Astrocyte (in vitro differentiated cells and primary cell): Measurements from ENCODE around the gene CD320.
"Not testable (repeated sequence)": the region's sequence is repeated elsewhere in the genome, so short reads cannot be mapped to it uniquely, and the experiment has no call there.

Source experiments
- EZH2 ChIP-seq: IDR thresholded peaks from 2 replicates; pipeline ENCODE4 v1.6.1; 2012; ENCODE audit warnings: mild to moderate bottlenecking, low read length, inconsistent platforms; ENCODE audit not compliant: insufficient read depth
- TF ChIP-seq, protein P1 (sequence below): IDR thresholded peaks from 2 replicates; pipeline ENCODE4 v1.5.1; 2011; ENCODE audit warnings: low read depth, mild to moderate bottlenecking, inconsistent platforms, low read length, moderate library complexity; ENCODE audit not compliant: insufficient read depth

DNA sequence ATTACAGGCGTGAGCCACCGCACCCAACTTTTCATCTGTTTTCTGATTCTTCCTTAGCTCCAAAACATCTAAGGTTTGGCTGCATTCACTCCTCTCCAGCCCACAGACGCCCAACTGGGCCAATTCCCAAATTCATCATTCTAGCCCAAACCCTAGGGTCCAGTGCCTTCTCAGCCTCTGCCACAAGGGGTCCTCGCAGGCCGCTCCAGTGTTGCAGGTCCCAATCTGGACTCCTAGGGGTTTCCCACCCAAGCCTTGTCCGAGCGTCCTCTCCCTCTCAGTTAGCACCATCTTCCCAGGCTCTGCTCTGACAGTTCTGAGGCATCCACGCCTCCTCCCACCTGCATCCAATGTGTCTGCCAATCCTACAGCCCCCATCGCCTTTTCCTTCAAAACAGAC, 16.8 kb downstream of the CD320 start:
- TF ChIP-seq, protein P1, sequence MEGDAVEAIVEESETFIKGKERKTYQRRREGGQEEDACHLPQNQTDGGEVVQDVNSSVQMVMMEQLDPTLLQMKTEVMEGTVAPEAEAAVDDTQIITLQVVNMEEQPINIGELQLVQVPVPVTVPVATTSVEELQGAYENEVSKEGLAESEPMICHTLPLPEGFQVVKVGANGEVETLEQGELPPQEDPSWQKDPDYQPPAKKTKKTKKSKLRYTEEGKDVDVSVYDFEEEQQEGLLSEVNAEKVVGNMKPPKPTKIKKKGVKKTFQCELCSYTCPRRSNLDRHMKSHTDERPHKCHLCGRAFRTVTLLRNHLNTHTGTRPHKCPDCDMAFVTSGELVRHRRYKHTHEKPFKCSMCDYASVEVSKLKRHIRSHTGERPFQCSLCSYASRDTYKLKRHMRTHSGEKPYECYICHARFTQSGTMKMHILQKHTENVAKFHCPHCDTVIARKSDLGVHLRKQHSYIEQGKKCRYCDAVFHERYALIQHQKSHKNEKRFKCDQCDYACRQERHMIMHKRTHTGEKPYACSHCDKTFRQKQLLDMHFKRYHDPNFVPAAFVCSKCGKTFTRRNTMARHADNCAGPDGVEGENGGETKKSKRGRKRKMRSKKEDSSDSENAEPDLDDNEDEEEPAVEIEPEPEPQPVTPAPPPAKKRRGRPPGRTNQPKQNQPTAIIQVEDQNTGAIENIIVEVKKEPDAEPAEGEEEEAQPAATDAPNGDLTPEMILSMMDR: not testable (repeated sequence)
- TF ChIP-seq EZH2: not testable (repeated sequence)
